Body of pancreas (tissue), 4 donors: ENCODE measurements around the gene ZNF546. TPM values are rescaled to one million over a fixed set of nuclear protein-coding genes. Genes with fewer than 3 reads are reported as not detected.

Experiments
- ATAC-seq: fragments of 150-250 bp; one replicate; pipeline ENCODE4 v1.9.1; 2016
- DNase-seq, 4 donors: peaks; one replicate each; pipeline ENCODE4 v3.0.0-alpha.2; 2019
- H3K27ac ChIP-seq, 4 donors: fragments of 200-600 bp; sonication (generic); 1 replicate in 3 of 4; 2 replicates in 1 of 4; pipeline versions ENCODE4 v1.5.1 to v1.6.1; 2016 to 2019; ENCODE audit warnings: mild to moderate bottlenecking in 1 of 4, mixed read lengths in 1 of 4, moderate library complexity in 1 of 4
- H3K27me3 ChIP-seq, 2 donors: fragments of 200-600 bp; sonication (generic); one replicate each; pipeline ENCODE4 v1.6.0; 2016; ENCODE audit warnings: mild to moderate bottlenecking in 1 of 2
- H3K36me3 ChIP-seq, 2 donors: fragments of 200-600 bp; sonication (generic); replicated peaks in 1 of 2; 2 replicates each; pipeline ENCODE4 v1.5.1; 2016; ENCODE audit warnings: low read depth in 2 of 2; ENCODE audit not compliant: insufficient read depth in 1 of 2
- H3K4me1 ChIP-seq: fragments of 200-600 bp; sonication (generic); one replicate; pipeline ENCODE4 v1.6.0; 2016
- H3K4me3 ChIP-seq, 2 donors: fragments of 200-600 bp; sonication (generic); 1 replicate in 1 of 2; 2 replicates in 1 of 2; pipeline ENCODE4 v1.5.1; 2016 to 2019
- H3K9me3 ChIP-seq, 3 donors: fragments of 200-600 bp; sonication (generic); 1 replicate in 2 of 3; 2 replicates in 1 of 3; pipeline ENCODE4 v1.5.1; 2016
- POLR2A ChIP-seq, 3 donors: fragments of 450-650 bp; IDR thresholded peaks; one replicate each; pipeline ENCODE4 v1.6.1; 2016; ENCODE audit warnings: antibody characterized with exemption in 3 of 3, mild to moderate bottlenecking in 2 of 3
- WGBS, 2 donors: methylation state at CpG; one replicate each; pipeline ENCODE4 v1.1.5; 2017; 5-methylcytosine and 5-hydroxymethylcytosine counted together
- intact Hi-C: fragments of 100-400 bp; cut with DNase I; formaldehyde crosslinking; loops from one replicate; pipeline ENCODE4 v1.15.1; 2023
- total RNA-seq, 2 donors: library from RNA; depleted of rRNA; stranded (reverse); fragments of >200 nt; gene quantifications; one replicate each; pipeline ENCODE4 v1.1.0, GENCODE V29; 2016
- TF ChIP-seq, protein P1 (sequence below), 7 experiments: fragments of 450-650 bp in 4 of 7; fragments of 200-600 bp in 3 of 7; sonication (generic) in 3 of 7; IDR thresholded peaks; one replicate each; pipeline ENCODE4 v1.5.1; 2016 to 2019; ENCODE audit warnings: antibody characterized with exemption in 7 of 7

ZNF546 gene
- total RNA-seq, 2 donors from 2014 or later = 0.66 to 2.6 TPM

DNA sequence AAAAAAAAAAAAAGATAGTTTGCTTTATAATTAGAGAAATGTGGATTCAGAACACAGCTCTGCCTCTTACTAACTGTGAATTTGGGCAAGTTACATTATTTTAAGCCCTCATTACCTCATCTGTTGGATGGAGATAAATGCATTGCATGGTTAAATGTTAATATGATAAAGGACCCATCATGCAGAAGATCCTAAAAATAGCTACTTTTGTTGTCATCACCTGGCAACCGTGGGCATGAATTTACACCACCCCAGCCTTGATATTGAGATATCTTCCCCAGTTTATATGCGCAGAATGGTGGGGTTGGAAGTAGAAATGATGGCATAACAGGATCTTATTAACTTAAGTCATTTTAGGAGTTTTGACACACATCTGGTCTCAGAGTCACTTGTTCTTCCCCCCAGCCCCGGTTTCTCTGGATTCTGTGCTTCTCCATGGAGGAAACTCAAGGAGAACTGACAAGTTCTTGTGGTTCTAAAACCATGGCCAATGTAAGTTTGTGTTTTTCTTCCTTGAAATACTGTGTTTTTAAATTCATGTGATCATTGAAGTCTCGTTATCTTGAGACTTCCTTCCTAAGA is 8.9 kb downstream of the ZNF546 start:
- no peaks in the 10 kb centered on the region for H3K9me3 ChIP-seq
- no peaks in the 10 kb centered on the region for H3K27me3 ChIP-seq
- H3K27ac ChIP-seq = no peak overlapping the region
- 91 to 93% methylated on average over 4 of the region's 4 CpGs for WGBS, 2 donors
- TF ChIP-seq, protein P1, sequence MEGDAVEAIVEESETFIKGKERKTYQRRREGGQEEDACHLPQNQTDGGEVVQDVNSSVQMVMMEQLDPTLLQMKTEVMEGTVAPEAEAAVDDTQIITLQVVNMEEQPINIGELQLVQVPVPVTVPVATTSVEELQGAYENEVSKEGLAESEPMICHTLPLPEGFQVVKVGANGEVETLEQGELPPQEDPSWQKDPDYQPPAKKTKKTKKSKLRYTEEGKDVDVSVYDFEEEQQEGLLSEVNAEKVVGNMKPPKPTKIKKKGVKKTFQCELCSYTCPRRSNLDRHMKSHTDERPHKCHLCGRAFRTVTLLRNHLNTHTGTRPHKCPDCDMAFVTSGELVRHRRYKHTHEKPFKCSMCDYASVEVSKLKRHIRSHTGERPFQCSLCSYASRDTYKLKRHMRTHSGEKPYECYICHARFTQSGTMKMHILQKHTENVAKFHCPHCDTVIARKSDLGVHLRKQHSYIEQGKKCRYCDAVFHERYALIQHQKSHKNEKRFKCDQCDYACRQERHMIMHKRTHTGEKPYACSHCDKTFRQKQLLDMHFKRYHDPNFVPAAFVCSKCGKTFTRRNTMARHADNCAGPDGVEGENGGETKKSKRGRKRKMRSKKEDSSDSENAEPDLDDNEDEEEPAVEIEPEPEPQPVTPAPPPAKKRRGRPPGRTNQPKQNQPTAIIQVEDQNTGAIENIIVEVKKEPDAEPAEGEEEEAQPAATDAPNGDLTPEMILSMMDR (IDR thresholded peaks at IDR 0.05) = no peak
- TF ChIP-seq POLR2A (IDR thresholded peaks at IDR 0.05) = no peak
- H3K36me3 ChIP-seq = peaks cover 2 to 3% of the 10 kb centered on the region in 2 donors
- intact Hi-C loops = no loop called here
- no peak overlapping the region for H3K4me3 ChIP-seq
- H3K4me1 ChIP-seq = no peaks in the 10 kb centered on the region
- ATAC-seq (no peak), DNase-seq (no peak)

DNA sequence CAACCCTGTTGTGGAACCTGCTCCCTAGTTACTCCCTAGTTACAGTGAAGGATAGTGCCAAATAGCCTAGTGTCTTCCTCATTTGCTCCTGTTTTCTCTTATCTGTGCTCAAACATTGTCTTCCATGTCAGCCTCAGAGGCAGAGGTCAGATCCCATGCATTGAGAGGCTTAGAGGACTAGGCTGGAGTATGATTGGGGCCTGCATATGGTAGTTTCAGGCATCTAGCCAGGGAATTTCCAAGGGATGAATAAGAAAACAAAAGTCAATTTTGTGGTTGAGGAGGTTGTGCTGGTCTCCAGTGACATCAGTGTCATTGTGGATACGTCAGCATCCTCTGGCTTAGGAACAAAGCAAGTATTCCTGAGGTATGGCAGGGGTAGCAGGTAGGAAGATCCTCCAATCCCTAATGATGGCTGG is 9.4 kb downstream of the ZNF546 start:
- no peak for TF ChIP-seq POLR2A (IDR thresholded peaks at IDR 0.05)
- TF ChIP-seq, protein P1 (IDR thresholded peaks at IDR 0.05) = no peak
- Histone ChIP-seq H3K4me1 (no peaks in the 10 kb centered on the region), H3K4me3 (no peak overlapping the region), H3K36me3 (peaks cover 2 to 3% of the 10 kb centered on the region in 2 donors), H3K27ac (no peak overlapping the region), H3K9me3 (no peaks in the 10 kb centered on the region), H3K27me3 (no peaks in the 10 kb centered on the region)
- DNase-seq (no peak), ATAC-seq (no peak)
- 95 to 100% methylated on average over 1 of the region's 1 CpG for WGBS, 2 donors
- intact Hi-C loops = no loop called here

DNA sequence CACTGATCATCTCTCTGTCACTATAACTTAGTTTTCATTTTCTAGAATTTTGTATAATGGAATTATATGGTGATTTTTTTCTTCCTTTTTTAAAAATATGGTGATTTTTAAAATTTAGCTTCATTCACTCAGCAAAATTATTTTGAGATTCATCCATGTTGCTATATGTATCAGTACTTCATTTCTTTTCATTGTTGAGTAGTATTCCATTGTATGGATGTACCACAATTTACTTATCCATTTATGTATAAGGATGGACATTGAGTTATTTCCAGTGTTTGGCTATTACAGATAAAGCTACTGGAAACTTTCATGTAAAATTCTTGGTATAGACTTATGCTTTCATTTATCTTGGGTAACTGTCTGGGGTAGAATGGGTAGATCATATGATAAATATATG is 12.8 kb downstream of the ZNF546 start:
- peaks cover 7 to 11% of the 10 kb centered on the region in 2 donors for H3K36me3 ChIP-seq
- H3K27ac ChIP-seq = no peak overlapping the region
- no peak overlapping the region for H3K4me3 ChIP-seq
- ATAC-seq = no peak
- no peaks in the 10 kb centered on the region for H3K27me3 ChIP-seq
- H3K9me3 ChIP-seq = peaks cover 0 to 11% (median 6%) of the 10 kb centered on the region in 3 donors
- intact Hi-C loops = no loop called here
- TF ChIP-seq, protein P1 (IDR thresholded peaks at IDR 0.05) = no peak
- no peak for TF ChIP-seq POLR2A (IDR thresholded peaks at IDR 0.05)
- H3K4me1 ChIP-seq = no peaks in the 10 kb centered on the region
- no peak for DNase-seq

DNA sequence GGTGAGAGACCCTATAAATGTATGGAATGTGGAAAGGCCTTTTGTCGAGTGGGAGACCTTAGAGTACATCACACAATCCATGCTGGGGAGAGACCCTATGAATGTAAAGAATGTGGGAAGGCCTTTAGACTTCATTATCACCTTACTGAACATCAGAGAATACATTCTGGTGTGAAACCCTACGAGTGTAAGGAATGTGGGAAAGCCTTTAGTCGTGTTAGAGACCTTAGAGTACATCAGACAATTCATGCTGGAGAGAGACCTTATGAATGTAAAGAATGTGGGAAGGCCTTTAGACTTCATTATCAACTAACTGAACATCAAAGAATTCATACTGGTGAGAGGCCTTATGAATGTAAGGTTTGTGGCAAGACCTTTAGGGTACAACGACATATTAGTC is 17.1 kb downstream of the ZNF546 start:
- Histone ChIP-seq H3K36me3 (peaks cover 4 to 8% of the 10 kb centered on the region in 2 donors), H3K4me3 (no peak overlapping the region), H3K4me1 (no peaks in the 10 kb centered on the region), H3K27me3 (no peaks in the 10 kb centered on the region), H3K9me3 (peaks cover 3 to 27% (median 6%) of the 10 kb centered on the region in 3 donors), H3K27ac (no peak overlapping the region)
- intact Hi-C loops = no loop called here
- 93 to 94% methylated on average over 4 of the region's 4 CpGs for WGBS, 2 donors
- DNase-seq (no peak), ATAC-seq (no peak)
- TF ChIP-seq, protein P1 (IDR thresholded peaks at IDR 0.05) = no peak
- TF ChIP-seq POLR2A (IDR thresholded peaks at IDR 0.05) = no peak

DNA sequence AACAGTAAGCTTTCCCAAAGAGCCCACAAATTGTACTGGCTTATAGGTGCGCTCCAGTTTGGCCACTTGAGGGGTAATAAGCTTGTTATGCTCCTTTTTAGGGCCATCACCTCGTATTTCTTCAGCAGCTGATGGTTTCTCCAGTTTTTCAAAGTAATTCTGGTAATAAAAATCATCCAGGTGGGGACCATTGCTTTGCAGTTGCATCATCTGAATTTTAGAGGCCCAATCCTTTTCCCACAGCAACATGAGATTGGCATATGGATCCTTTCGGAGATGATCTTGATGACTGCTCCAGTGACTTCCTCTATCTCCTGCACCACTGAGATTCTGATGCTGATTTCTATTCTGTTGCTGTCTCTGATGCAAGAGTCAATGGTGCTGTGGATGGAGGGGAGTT is 27.1 kb downstream of the ZNF546 start:
- DNase-seq = no peak
- ATAC-seq = no peak
- intact Hi-C loops = no loop called here
- Histone ChIP-seq H3K27me3 (no peaks in the 10 kb centered on the region), H3K9me3 (peaks cover 0 to 54% (median 0%) of the 10 kb centered on the region in 3 donors), H3K4me1 (no peaks in the 10 kb centered on the region), H3K36me3 (no peaks in the 10 kb centered on the region), H3K27ac (no peak overlapping the region), H3K4me3 (no peak overlapping the region)
- WGBS, 2 donors = 75 to 90% methylated on average over 3 of the region's 3 CpGs
- no peak for TF ChIP-seq POLR2A (IDR thresholded peaks at IDR 0.05)
- TF ChIP-seq, protein P1 (IDR thresholded peaks at IDR 0.05) = no peak
